ENCODE measurements around the gene HSPB8.

GRCh38 chr12:119151445-119152026 is 27.2 kb upstream of the HSPB8 start:
- TF ChIP-seq CTCF (conservative IDR thresholded peaks at IDR 0.05 in 1 of 2, IDR thresholded peaks at IDR 0.05 in 1 of 2; ENCODE audit: extremely low read depth in 1 of 2, insufficient read depth in 1 of 2, low read depth in 1 of 2, low read length in 2 of 2) (no peak), EZH2 (IDR thresholded peaks at IDR 0.05; ENCODE audit: borderline replicate concordance, low read length) (no peak)
